GM23338 (cell line): Measurements from ENCODE around the gene PRR32. TPM values are rescaled to one million over a fixed set of nuclear protein-coding genes. Genes with fewer than 3 reads are reported as not detected.

Source experiments
- ATAC-seq: fragments of 200-7000 bp; cut with Tn5 transposase; 3 replicates; pipeline ENCODE4 v1.9.1; 2020
- DNase-seq: peaks from one replicate; pipeline ENCODE4 v3.0.0-alpha.2; 2015; ENCODE audit warnings: low spot score
- H2AFZ ChIP-seq: fragments of 200-600 bp; sonication (generic); 2 replicates; pipeline ENCODE4 v1.8.0; 2016; ENCODE audit warnings: antibody characterized with exemption, mild to moderate bottlenecking, moderate library complexity
- H3F3A ChIP-seq: fragments of 200-600 bp; sonication (generic); replicated peaks from 2 replicates; pipeline ENCODE4 v1.8.0; 2017; ENCODE audit warnings: antibody characterized with exemption, mixed run types, low read depth
- H3K27ac ChIP-seq: fragments of 200-600 bp; sonication (generic); 2 replicates; pipeline ENCODE4 v1.6.1; 2016; ENCODE audit warnings: low read depth
- H3K27me3 ChIP-seq: fragments of 200-600 bp; sonication (generic); 2 replicates; pipeline ENCODE4 v1.8.0; 2016; ENCODE audit warnings: mild to moderate bottlenecking, mixed run types, moderate library complexity; ENCODE audit not compliant: insufficient read depth
- H3K36me3 ChIP-seq: fragments of 200-600 bp; sonication (generic); 2 replicates; pipeline ENCODE4 v1.8.0; 2016; ENCODE audit warnings: mild to moderate bottlenecking; ENCODE audit not compliant: insufficient read depth
- H3K4me1 ChIP-seq: fragments of 200-600 bp; sonication (generic); 2 replicates; pipeline ENCODE4 v1.8.0; 2016; ENCODE audit warnings: mild to moderate bottlenecking, moderate library complexity; ENCODE audit not compliant: insufficient read depth
- H3K4me2 ChIP-seq: fragments of 200-600 bp; sonication (generic); 2 replicates; pipeline ENCODE4 v1.7.1; 2017; ENCODE audit warnings: mixed run types
- H3K4me3 ChIP-seq: fragments of 200-600 bp; sonication (generic); 2 replicates; pipeline ENCODE4 v1.6.1; 2016; ENCODE audit warnings: mixed run types
- H3K79me2 ChIP-seq: fragments of 200-600 bp; sonication (generic); replicated peaks from 2 replicates; pipeline ENCODE4 v1.8.0; 2017; ENCODE audit warnings: mild to moderate bottlenecking; ENCODE audit not compliant: insufficient read depth
- H3K9me2 ChIP-seq: fragments of 200-600 bp; sonication (generic); 2 replicates; pipeline ENCODE4 v1.8.0; 2017; ENCODE audit not compliant: insufficient read depth
- H4K20me1 ChIP-seq: fragments of 200-600 bp; sonication (generic); replicated peaks from 2 replicates; pipeline ENCODE4 v1.8.0; 2017; ENCODE audit warnings: mild to moderate bottlenecking; ENCODE audit not compliant: insufficient read depth
- H3K27ac Mint-ChIP-seq: 2 replicates; pipeline ENCODE4 v1.8.0; 2020; ENCODE audit warnings: inconsistent platforms, mild to moderate bottlenecking, moderate library complexity, mixed read lengths
- H3K27me3 Mint-ChIP-seq: 3 replicates; pipeline ENCODE4 v1.8.0; 2022; ENCODE audit warnings: low read depth, mild to moderate bottlenecking, moderate library complexity, mixed read lengths, inconsistent platforms; ENCODE audit not compliant: insufficient read depth, poor library complexity
- H3K36me3 Mint-ChIP-seq: 3 replicates; pipeline ENCODE4 v1.8.0; 2021; ENCODE audit warnings: low read depth, mild to moderate bottlenecking, inconsistent platforms, moderate library complexity, mixed read lengths
- H3K4me1 Mint-ChIP-seq: 3 replicates; pipeline ENCODE4 v1.8.0; 2020; ENCODE audit warnings: mild to moderate bottlenecking, inconsistent platforms, mixed read lengths
- H3K4me3 Mint-ChIP-seq: 3 replicates; pipeline ENCODE4 v1.8.0; 2021; ENCODE audit warnings: moderate library complexity, mild to moderate bottlenecking, inconsistent platforms, mixed read lengths
- H3K9me3 Mint-ChIP-seq: 3 replicates; pipeline ENCODE4 v1.8.0; 2020; ENCODE audit warnings: moderate library complexity, mild to moderate bottlenecking, inconsistent platforms, mixed read lengths
- CREB1 ChIP-seq: fragments of 250-450 bp; sonication (Bioruptor Pico); IDR thresholded peaks from 2 replicates; pipeline ENCODE4 v1.5.0; 2020; ENCODE audit warnings: low read depth, mild to moderate bottlenecking, moderate library complexity
- CTCF ChIP-seq, 2 experiments: fragments of 200-600 bp in 1 of 2; sonication (generic) in 1 of 2; conservative IDR thresholded peaks; 2 replicates each; pipeline versions ENCODE4 v1.5.1 to v1.6.1; 2016 to 2017; ENCODE audit warnings: antibody characterized with exemption in 2 of 2, low read depth in 2 of 2, mild to moderate bottlenecking in 2 of 2, moderate library complexity in 1 of 2
- ETS1 ChIP-seq: IDR thresholded peaks from 2 replicates; pipeline ENCODE4 v1.6.1; 2016; ENCODE audit warnings: antibody characterized with exemption
- EZH2 ChIP-seq: fragments of 200-600 bp; sonication (generic); IDR thresholded peaks from one replicate; pipeline ENCODE4 v1.8.0; 2017; ENCODE audit warnings: antibody characterized with exemption, mild to moderate bottlenecking, low read depth; ENCODE audit not compliant: unreplicated experiment
- EZH2phosphoT487 ChIP-seq: fragments of 200-600 bp; sonication (generic); IDR thresholded peaks from one replicate; pipeline ENCODE4 v1.8.1; 2018; ENCODE audit warnings: antibody characterized with exemption; ENCODE audit not compliant: unreplicated experiment
- JUNB ChIP-seq: IDR thresholded peaks from one replicate; pipeline ENCODE4 v1.6.1; 2016; ENCODE audit warnings: antibody characterized with exemption; ENCODE audit not compliant: unreplicated experiment
- NANOG ChIP-seq: IDR thresholded peaks from 2 replicates; pipeline ENCODE4 v1.6.1; 2016; ENCODE audit warnings: antibody characterized with exemption, borderline replicate concordance
- POLR2AphosphoS5 ChIP-seq: IDR thresholded peaks from 2 replicates; pipeline ENCODE4 v1.6.1; 2016; ENCODE audit warnings: antibody characterized with exemption, low read depth
- REST ChIP-seq: IDR thresholded peaks from one replicate; pipeline ENCODE4 v1.6.1; 2018; ENCODE audit warnings: antibody characterized with exemption; ENCODE audit not compliant: unreplicated experiment
- STAT1 ChIP-seq: IDR thresholded peaks from one replicate; pipeline ENCODE4 v1.6.1; 2016; ENCODE audit warnings: antibody characterized with exemption; ENCODE audit not compliant: unreplicated experiment
- ZNF114 ChIP-seq: fragments of 250-450 bp; sonication (Bioruptor Pico); IDR thresholded peaks from 2 replicates; pipeline ENCODE4 v1.5.0; 2020; ENCODE audit warnings: mild to moderate bottlenecking, moderate library complexity
- ZNF331 ChIP-seq: fragments of 250-450 bp; sonication (Bioruptor Pico); IDR thresholded peaks from 2 replicates; pipeline ENCODE4 v1.5.0; 2020; ENCODE audit warnings: low read depth, mild to moderate bottlenecking, moderate library complexity
- ZNF462 ChIP-seq: fragments of 250-450 bp; sonication (Bioruptor Pico); IDR thresholded peaks from 2 replicates; pipeline ENCODE4 v1.5.0; 2020; ENCODE audit warnings: mild to moderate bottlenecking, moderate library complexity
- long read RNA-seq: library from polyadenylated mRNA; unstranded; transcript quantifications from one replicate; pipeline ENCODE4 v2.0.0, GENCODE V29; 2020; ENCODE audit not compliant: unreplicated experiment
- polyA plus RNA-seq: library from polyadenylated mRNA; unstranded; fragments of >200 nt; fragmentation: Nextera tagmentation; extraction: Ambion mirVana; gene quantifications from 2 replicates; pipeline ENCODE4 v1.2.1, GENCODE V29; 2016
- total RNA-seq: library from RNA; depleted of rRNA; stranded (reverse); fragments of >200 nt; shearing (Covaris generic); gene quantifications from 2 replicates; pipeline ENCODE4 v1.2.3, GENCODE V29; 2014; rRNA removed

Gene PRR32
- total RNA-seq (not detected in 2 replicates), polyA plus RNA-seq (not detected in 2 replicates)
- long read RNA-seq: 0 reads

- Histone ChIP-seq H3K9me2 (no peaks in the 10 kb centered on the region), H3K27me3 (no peaks in the 10 kb centered on the region), H3K27ac (no peak within 1 kb of the TSS), H3K79me2 (no peaks in the 10 kb centered on the region), H3K4me1 (no peaks in the 10 kb centered on the region), H3K36me3 (no peaks in the 10 kb centered on the region), H3F3A (no peaks in the 10 kb centered on the region), H4K20me1 (no peaks in the 10 kb centered on the region), H2AFZ (no peak within 1 kb of the TSS), H3K4me2 (no peak within 1 kb of the TSS), H3K4me3 (no peak within 1 kb of the TSS)
- H3K4me3 Mint-ChIP-seq: no peak within 1 kb of the TSS
- H3K36me3 Mint-ChIP-seq: no peaks in the 10 kb centered on the region
- H3K27me3 Mint-ChIP-seq: no peaks in the 10 kb centered on the region
- TF ChIP-seq EZH2: no peak
- TF ChIP-seq ZNF462 (CRISPR knock-in tag): no peak
- no peak for TF ChIP-seq EZH2phosphoT487
- TF ChIP-seq CREB1 (CRISPR knock-in tag): no peak
- TF ChIP-seq ZNF114: no peak
- no peak for TF ChIP-seq POLR2AphosphoS5
- TF ChIP-seq ETS1: no peak
- TF ChIP-seq STAT1: no peak
- TF ChIP-seq NANOG: no peak
- no peak for TF ChIP-seq CTCF (conservative IDR thresholded peaks at IDR 0.05; ENCODE audit: low read depth in 2 of 2)
- TF ChIP-seq JUNB: no peak
- TF ChIP-seq REST: no peak
- no peak for TF ChIP-seq ZNF331
- no peaks in the 10 kb centered on the region for H3K9me3 Mint-ChIP-seq
- ATAC-seq: no peak
- no peak within 1 kb of the TSS for H3K27ac Mint-ChIP-seq
- H3K4me1 Mint-ChIP-seq: no peaks in the 10 kb centered on the region
- DNase-seq: no peak
Measured at GRCh38 chrX:126819429-126819828, at the start of gene PRR32. Gene PRR32 (plus strand): TSS chrX:126819729. CDS start chrX:126819844, 115 bp downstream.
